Measurements from ENCODE around the gene KIF15. TPM values are rescaled to one million over a fixed set of nuclear protein-coding genes. Genes with fewer than 3 reads are reported as not detected.

The KIF15 gene
- total RNA-seq = 10 to 100 TPM; 62.2 to 66.4 TPM

GRCh38 chr3:44761424-44762169 lies at the start of gene KIF15, which contains the start of gene KIAA1143:
Gene KIF15 (plus strand): TSS chr3:44761794. CDS start chr3:44761866, 72 bp downstream.
Gene KIAA1143 (minus strand): TSS chr3:44761619. CDS start chr3:44761602, 17 bp downstream.
- no peaks in the 10 kb centered on the region for H3K27me3 Mint-ChIP-seq (ENCODE audit: low read depth)
- H3K4me3 Mint-ChIP-seq = peak within 1 kb of the TSS; percentile 95
- DNase-seq (peak; percentile 98), ATAC-seq (peak; percentile 96)
- peak within 1 kb of the TSS; percentile 93 for H3K27ac Mint-ChIP-seq
- ChIA-PET POLR2A (interaction anchor here (0.6 to 2.9 kb wide), 16 partner anchors 10 to 748 kb away, joined by 3 to 16 read pairs (median 4); partner anchors contain the start of genes EXOSC7, LARS2, TCAIM and ZDHHC3), CTCF (interaction anchor here (1.1 to 1.5 kb wide), 4 partner anchors 11 to 43 kb away, joined by 3 to 6 read pairs (median 4); partner anchors contain the start of gene ZNF501)
- H3K9me3 Mint-ChIP-seq (ENCODE audit: insufficient read depth) = peaks cover 24% of the 10 kb centered on the region
- H3K36me3 Mint-ChIP-seq (ENCODE audit: low read depth) = peaks cover 80% of the 10 kb centered on the region
- H3K4me1 Mint-ChIP-seq (ENCODE audit: low read depth) = peaks cover 33% of the 10 kb centered on the region

- H3K9me3 Mint-ChIP-seq (ENCODE audit: insufficient read depth) = peaks cover 55% of the 10 kb centered on the region
- DNase-seq (peak; percentile 71), ATAC-seq (peak; percentile 91)
- ChIA-PET CTCF (interaction anchor here (1.1 to 1.5 kb wide), 2 partner anchors 10 to 17 kb away, joined by 3 to 5 read pairs; partner anchors contain the start of gene ZNF501), POLR2A (interaction anchor here (0.5 to 1.6 kb wide), 2 partner anchors 17 to 192 kb away, joined by 4 to 13 read pairs; partner anchors contain the start of gene ZNF501)
- peak within 1 kb of the TSS; percentile 90 for H3K4me3 Mint-ChIP-seq
- H3K36me3 Mint-ChIP-seq (ENCODE audit: low read depth) = peaks cover 42% of the 10 kb centered on the region
- H3K27ac Mint-ChIP-seq = peak within 1 kb of the TSS; percentile 88
- peaks cover 14% of the 10 kb centered on the region for H3K4me1 Mint-ChIP-seq (ENCODE audit: low read depth)
- peaks cover 9% of the 10 kb centered on the region for H3K27me3 Mint-ChIP-seq (ENCODE audit: low read depth)
Measured at GRCh38 chr3:44712455-44713075, 49.0 kb upstream of the KIF15 start, which contains the start of gene ZNF502. Gene ZNF502 (plus strand): TSS chr3:44712660. CDS start chr3:44720262, 7,602 bp downstream.

- ChIA-PET POLR2A (no interaction called here), CTCF (no interaction called here)
- Mint-ChIP-seq H3K9me3 (ENCODE audit: insufficient read depth) (peaks cover 59% of the 10 kb centered on the region), H3K27ac (no peak overlapping the region), H3K36me3 (ENCODE audit: low read depth) (peaks cover 58% of the 10 kb centered on the region), H3K27me3 (ENCODE audit: low read depth) (no peaks in the 10 kb centered on the region), H3K4me1 (ENCODE audit: low read depth) (no peaks in the 10 kb centered on the region), H3K4me3 (no peak overlapping the region)
- DNase-seq (no peak), ATAC-seq (no peak)
Measured at GRCh38 chr3:44721231-44722102, 40.1 kb upstream of the KIF15 start.

GRCh38 chr3:44722103-44722401 lies 39.5 kb upstream of the KIF15 start:
- Mint-ChIP-seq H3K27ac (no peak overlapping the region), H3K4me3 (no peak overlapping the region), H3K9me3 (ENCODE audit: insufficient read depth) (peaks cover 56% of the 10 kb centered on the region), H3K27me3 (ENCODE audit: low read depth) (no peaks in the 10 kb centered on the region), H3K36me3 (ENCODE audit: low read depth) (peaks cover 53% of the 10 kb centered on the region), H3K4me1 (ENCODE audit: low read depth) (no peaks in the 10 kb centered on the region)
- ATAC-seq = no peak
- ChIA-PET CTCF (no interaction called here), POLR2A (no interaction called here)
- DNase-seq = no peak

GRCh38 chr3:44729384-44729910 lies 32.1 kb upstream of the KIF15 start, which contains the start of gene ZNF501:
Gene ZNF501 (plus strand): TSS chr3:44729635. CDS start chr3:44734422, 4,787 bp downstream.
- peaks cover 63% of the 10 kb centered on the region for H3K36me3 Mint-ChIP-seq (ENCODE audit: low read depth)
- DNase-seq (peak; percentile 93), ATAC-seq (peak; percentile 97)
- peaks cover 61% of the 10 kb centered on the region for H3K9me3 Mint-ChIP-seq (ENCODE audit: insufficient read depth)
- POLR2A ChIA-PET = interaction anchor here (0.6 to 1.4 kb wide), 3 partner anchors 17 to 31 kb away, joined by 3 to 16 read pairs (median 13); partner anchors contain the start of genes KIAA1143, KIF15 and ZNF502
- H3K4me1 Mint-ChIP-seq (ENCODE audit: low read depth) = peaks cover 14% of the 10 kb centered on the region
- CTCF ChIA-PET = interaction anchor here (1.0 to 1.3 kb wide), 4 partner anchors 10 to 33 kb away, joined by 4 to 6 read pairs (median 6); partner anchors contain the start of gene ZNF502
- peak within 1 kb of the TSS; percentile 95 for H3K27ac Mint-ChIP-seq
- peak within 1 kb of the TSS; percentile 94 for H3K4me3 Mint-ChIP-seq
- H3K27me3 Mint-ChIP-seq (ENCODE audit: low read depth) = no peaks in the 10 kb centered on the region

- ChIA-PET CTCF (no interaction called here), POLR2A (no interaction called here)
- ATAC-seq (no peak), DNase-seq (no peak)
- peaks cover 7% of the 10 kb centered on the region for H3K4me1 Mint-ChIP-seq (ENCODE audit: low read depth)
- no peak overlapping the region for H3K4me3 Mint-ChIP-seq
- peaks cover 56% of the 10 kb centered on the region for H3K36me3 Mint-ChIP-seq (ENCODE audit: low read depth)
- peaks cover 63% of the 10 kb centered on the region for H3K9me3 Mint-ChIP-seq (ENCODE audit: insufficient read depth)
- H3K27ac Mint-ChIP-seq = no peak overlapping the region
- H3K27me3 Mint-ChIP-seq (ENCODE audit: low read depth) = no peaks in the 10 kb centered on the region
Measured at GRCh38 chr3:44734646-44735168, 26.9 kb upstream of the KIF15 start.

GRCh38 chr3:44761101-44761423 lies 532 bp upstream of the KIF15 start:
- H3K4me1 Mint-ChIP-seq (ENCODE audit: low read depth) = peaks cover 37% of the 10 kb centered on the region
- POLR2A ChIA-PET = interaction anchor here (0.6 to 2.9 kb wide), 11 partner anchors 11 to 748 kb away, joined by 3 to 16 read pairs (median 4); partner anchors contain the start of genes EXOSC7, ZDHHC3, ZNF197 and ZNF501
- peak overlapping the region; percentile 93 for H3K27ac Mint-ChIP-seq
- H3K4me3 Mint-ChIP-seq = peak overlapping the region; percentile 95
- CTCF ChIA-PET = interaction anchor here (1.1 to 1.2 kb wide), 2 partner anchors 11 to 20 kb away, joined by 3 read pairs; no protein-coding TSS in a partner anchor
- no peak for DNase-seq
- H3K36me3 Mint-ChIP-seq (ENCODE audit: low read depth) = peaks cover 79% of the 10 kb centered on the region
- ATAC-seq = no peak
- H3K27me3 Mint-ChIP-seq (ENCODE audit: low read depth) = no peaks in the 10 kb centered on the region
- peaks cover 27% of the 10 kb centered on the region for H3K9me3 Mint-ChIP-seq (ENCODE audit: insufficient read depth)

- ATAC-seq = no peak
- peaks cover 79% of the 10 kb centered on the region for H3K36me3 Mint-ChIP-seq (ENCODE audit: low read depth)
- H3K27ac Mint-ChIP-seq = peak overlapping the region; percentile 93
- CTCF ChIA-PET = interaction anchor here (1.2 to 1.5 kb wide), 3 partner anchors 10 to 43 kb away, joined by 3 to 6 read pairs (median 6); partner anchors contain the start of gene ZNF501
- no peak for DNase-seq
- H3K4me3 Mint-ChIP-seq = peak overlapping the region; percentile 95
- no peaks in the 10 kb centered on the region for H3K27me3 Mint-ChIP-seq (ENCODE audit: low read depth)
- H3K9me3 Mint-ChIP-seq (ENCODE audit: insufficient read depth) = peaks cover 24% of the 10 kb centered on the region
- H3K4me1 Mint-ChIP-seq (ENCODE audit: low read depth) = peaks cover 33% of the 10 kb centered on the region
- POLR2A ChIA-PET = interaction anchor here (0.6 to 2.9 kb wide), 15 partner anchors 10 to 1523 kb away, joined by 3 to 16 read pairs (median 4); partner anchors contain the start of genes LARS2, TCAIM, ZNF197 and ZNF35
Measured at GRCh38 chr3:44762170-44762677, 630 bp downstream of the KIF15 start.

- DNase-seq = no peak
- CTCF ChIA-PET = interaction anchor here (1.4 to 1.5 kb wide), 2 partner anchors 34 to 42 kb away, joined by 6 read pairs; partner anchors contain the start of gene ZNF501
- Mint-ChIP-seq H3K27me3 (ENCODE audit: low read depth) (no peaks in the 10 kb centered on the region), H3K27ac (peak overlapping the region; percentile 93), H3K36me3 (ENCODE audit: low read depth) (peaks cover 79% of the 10 kb centered on the region), H3K4me1 (ENCODE audit: low read depth) (peaks cover 33% of the 10 kb centered on the region), H3K9me3 (ENCODE audit: insufficient read depth) (peaks cover 20% of the 10 kb centered on the region), H3K4me3 (peak overlapping the region; percentile 95)
- no peak for ATAC-seq
- POLR2A ChIA-PET = interaction anchor here (0.7 to 1.9 kb wide), 9 partner anchors 9 to 1523 kb away, joined by 3 to 10 read pairs (median 4); partner anchors contain the start of genes TCAIM and ZNF445
Measured at GRCh38 chr3:44762690-44763089, 1.1 kb downstream of the KIF15 start.

- Mint-ChIP-seq H3K36me3 (ENCODE audit: low read depth) (peaks cover 81% of the 10 kb centered on the region), H3K27ac (no peak overlapping the region), H3K9me3 (ENCODE audit: insufficient read depth) (peaks cover 16% of the 10 kb centered on the region), H3K4me1 (ENCODE audit: low read depth) (peaks cover 30% of the 10 kb centered on the region), H3K27me3 (ENCODE audit: low read depth) (no peaks in the 10 kb centered on the region), H3K4me3 (no peak overlapping the region)
- CTCF ChIA-PET = no interaction called here
- no peak for ATAC-seq
- no peak for DNase-seq
- POLR2A ChIA-PET = no interaction called here
Measured at GRCh38 chr3:44764248-44764647, 2.7 kb downstream of the KIF15 start.
